Lower leg skin (tissue), 3 donors: ENCODE results near the gene RCL1.

Source experiments
- CTCF ChIP-seq, 3 donors: fragments of 450-650 bp; IDR thresholded peaks; one replicate each; pipeline ENCODE4 v1.5.1; 2016; ENCODE audit warnings: antibody characterized with exemption in 3 of 3, mild to moderate bottlenecking in 3 of 3, moderate library complexity in 2 of 3
- POLR2A ChIP-seq, 2 donors: fragments of 450-650 bp; IDR thresholded peaks; one replicate each; pipeline ENCODE4 v1.6.1; 2016 to 2017; ENCODE audit warnings: antibody characterized with exemption in 2 of 2, mild to moderate bottlenecking in 1 of 2, moderate library complexity in 1 of 2

DNA sequence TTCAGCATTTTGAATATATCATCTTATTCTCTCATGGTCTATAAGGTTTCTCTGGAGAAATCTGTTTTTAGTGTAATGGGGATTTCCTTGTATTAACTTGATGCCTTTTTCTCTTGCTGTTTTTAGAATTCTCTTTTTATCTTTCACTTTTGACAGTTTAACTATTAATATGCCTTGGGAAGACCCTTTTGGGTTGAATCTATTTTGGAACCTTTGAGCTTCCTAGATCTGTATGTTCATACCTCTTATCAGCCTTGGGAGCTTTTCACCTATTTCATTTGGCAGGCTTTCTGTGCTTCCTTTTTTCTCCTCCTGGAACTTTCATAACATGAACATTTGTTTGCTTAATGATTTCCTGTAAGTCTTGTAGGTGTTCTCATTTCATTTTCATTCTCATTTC, 22.2 kb downstream of the RCL1 start:
- TF ChIP-seq POLR2A (IDR thresholded peaks at IDR 0.05) = no peak
- no peak for TF ChIP-seq CTCF (IDR thresholded peaks at IDR 0.05)
